GM12878 (cell line): ENCODE data around the gene TNFRSF14. TPM values are rescaled to one million over a fixed set of nuclear protein-coding genes. Genes with fewer than 3 reads are reported as not detected.

ENCODE experiments used
- CBX5 ChIP-seq: sonication (generic); IDR thresholded peaks from 2 replicates; pipeline ENCODE4 v1.6.1; 2016; ENCODE audit warnings: low read depth, moderate library complexity, mild to moderate bottlenecking, inconsistent platforms
- CREB1 ChIP-seq: IDR thresholded peaks from 2 replicates; pipeline ENCODE4 v1.6.1; 2012; ENCODE audit warnings: low read depth, mild to moderate bottlenecking, inconsistent platforms
- EP300 ChIP-seq, 2 experiments: fragments of 150-350 bp in 1 of 2; IDR thresholded peaks; 2 replicates each; pipeline ENCODE4 v1.6.1; 2011 to 2012; ENCODE audit warnings: low read depth in 2 of 2, low read length in 2 of 2, borderline replicate concordance in 1 of 2, improper control_type of control experiment in 1 of 2, inconsistent platforms in 1 of 2; ENCODE audit not compliant: control insufficient read depth in 1 of 2
- LARP7 ChIP-seq: fragments of 450-650 bp; IDR thresholded peaks from 2 replicates; pipeline ENCODE4 v1.6.1; 2017; ENCODE audit warnings: mild to moderate bottlenecking
- MYB ChIP-seq: fragments of 150-350 bp; IDR thresholded peaks from 2 replicates; pipeline ENCODE4 v1.6.1; 2014; ENCODE audit warnings: mild to moderate bottlenecking, low read depth, low read length, borderline replicate concordance
- NFYA ChIP-seq: IDR thresholded peaks from 2 replicates; pipeline ENCODE4 v1.6.1; 2011; ENCODE audit warnings: low read depth, mild to moderate bottlenecking, low read length, improper control_type of control experiment, borderline replicate concordance
- PML ChIP-seq: IDR thresholded peaks from 2 replicates; pipeline ENCODE4 v1.6.1; 2012; ENCODE audit warnings: low read length, inconsistent platforms
- POU2F2 ChIP-seq: IDR thresholded peaks from 3 replicates; pipeline ENCODE4 v1.6.1; 2011; ENCODE audit warnings: low read depth, mild to moderate bottlenecking, low read length, borderline replicate concordance
- RB1 ChIP-seq: fragments of 450-650 bp; formaldehyde crosslinking; IDR thresholded peaks from 2 replicates; pipeline ENCODE4 v1.6.1; 2017; ENCODE audit warnings: mild to moderate bottlenecking, borderline replicate concordance
- SPI1 ChIP-seq: IDR thresholded peaks from 2 replicates; pipeline ENCODE4 v1.6.1; 2011; ENCODE audit warnings: low read depth, mild to moderate bottlenecking, low read length, moderate library complexity, borderline replicate concordance; ENCODE audit not compliant: insufficient read depth
- WRNIP1 ChIP-seq: IDR thresholded peaks from 2 replicates; pipeline ENCODE4 v1.6.1; 2011; ENCODE audit warnings: low read depth, low read length, improper control_type of control experiment, borderline replicate concordance
- ZNF24 ChIP-seq: fragments of 450-650 bp; IDR thresholded peaks from 2 replicates; pipeline ENCODE4 v1.6.1; 2017; ENCODE audit warnings: antibody characterized with exemption, mild to moderate bottlenecking
- polyA plus RNA-seq, 11 experiments: library from polyadenylated mRNA; depleted of rRNA in 4 of 11; unstranded in 6 of 11; stranded (reverse) in 5 of 11; fragments of >200 nt; fragmentation: Nextera tagmentation in 4 of 11; fragmentation: Illumina TruSeq in 1 of 11; extraction: Ambion mirVana in 4 of 11; extraction: Trizol in 1 of 11; gene quantifications; 1 replicate in 1 of 11; 2 replicates in 10 of 11; pipeline versions ENCODE4 v1.2.1 to v1.2.3, GENCODE V29; 2011 to 2016; ENCODE audit warnings: inconsistent platforms in 2 of 11, missing spikeins in 2 of 11, low read depth in 1 of 11
- total RNA-seq, 4 experiments: library from RNA; depleted of rRNA in 3 of 4; stranded (reverse); fragments of >200 nt in 3 of 4; fragmentation: Illumina TruSeq in 1 of 4; extraction: Trizol in 1 of 4; gene quantifications; 2 replicates each; pipeline versions ENCODE4 v1.2.1 to v1.2.3, GENCODE V29; 2013 to 2021
- TF ChIP-seq, protein P1 (sequence below): fragments of 450-650 bp; formaldehyde crosslinking; IDR thresholded peaks from 2 replicates; pipeline ENCODE4 v1.4.0; 2022; ENCODE audit warnings: mild to moderate bottlenecking, moderate library complexity
- TF ChIP-seq, protein P2 (sequence below): fragments of 450-650 bp; IDR thresholded peaks from 2 replicates; pipeline ENCODE4 v1.6.1; 2017; ENCODE audit warnings: mild to moderate bottlenecking, moderate library complexity
- TF ChIP-seq, protein P3 (sequence below): fragments of 450-650 bp; IDR thresholded peaks from 2 replicates; pipeline ENCODE4 v1.6.1; 2018; ENCODE audit warnings: mild to moderate bottlenecking, low read depth, moderate library complexity; ENCODE audit not compliant: partially characterized antibody
- TF ChIP-seq, protein P4 (sequence below): IDR thresholded peaks from 2 replicates; pipeline ENCODE4 v1.6.1; 2012; ENCODE audit warnings: low read depth, low read length, improper control_type of control experiment
- TF ChIP-seq, protein P5 (sequence below): fragments of 450-650 bp; IDR thresholded peaks from 2 replicates; pipeline ENCODE4 v1.6.1; 2017; ENCODE audit warnings: borderline replicate concordance

Gene TNFRSF14
- total and polyA plus RNA-seq, 10 of the 15 experiments (the other 5 are each of a cell fraction or from before 2014, with no cell fraction given), result 0.43 to 114 (median 41.5) TPM

DNA sequence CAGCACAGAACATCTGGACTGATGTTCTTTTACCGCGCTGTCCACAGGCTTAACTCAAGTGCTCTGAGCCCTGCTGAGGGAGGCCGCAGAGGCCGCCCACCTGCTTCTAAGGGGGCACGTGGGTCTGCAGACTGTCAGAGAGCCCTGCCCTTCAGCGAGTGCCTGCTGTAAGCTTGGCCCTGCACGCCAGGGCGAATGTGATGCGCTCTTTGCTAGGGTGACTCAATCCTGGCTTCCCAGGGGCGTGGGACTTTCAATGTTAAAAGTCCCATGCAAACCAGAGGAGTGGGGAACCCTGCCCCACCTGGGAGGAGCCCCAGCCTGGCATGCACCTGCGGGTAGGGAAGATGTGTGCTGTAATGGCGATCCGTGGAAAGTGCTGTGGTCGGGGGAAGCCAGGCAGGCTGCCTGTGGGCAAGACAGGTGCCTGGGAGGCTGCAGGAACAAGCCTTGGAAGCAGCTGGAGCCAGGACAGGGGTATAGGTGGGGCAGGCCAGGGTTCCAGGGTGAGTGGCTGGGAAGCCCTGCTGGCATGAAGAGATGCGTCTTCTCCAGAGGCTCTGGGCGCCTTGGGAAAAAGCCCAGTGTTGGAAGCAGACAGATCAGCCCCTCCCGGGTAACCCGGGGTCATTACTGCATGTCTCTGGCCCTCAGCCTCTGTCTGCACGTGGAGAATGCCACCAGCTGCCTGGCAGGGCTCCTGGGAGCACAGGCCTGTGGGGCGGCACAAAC, 29.2 kb upstream of the TNFRSF14 start (continued):
- TF ChIP-seq, protein P1, sequence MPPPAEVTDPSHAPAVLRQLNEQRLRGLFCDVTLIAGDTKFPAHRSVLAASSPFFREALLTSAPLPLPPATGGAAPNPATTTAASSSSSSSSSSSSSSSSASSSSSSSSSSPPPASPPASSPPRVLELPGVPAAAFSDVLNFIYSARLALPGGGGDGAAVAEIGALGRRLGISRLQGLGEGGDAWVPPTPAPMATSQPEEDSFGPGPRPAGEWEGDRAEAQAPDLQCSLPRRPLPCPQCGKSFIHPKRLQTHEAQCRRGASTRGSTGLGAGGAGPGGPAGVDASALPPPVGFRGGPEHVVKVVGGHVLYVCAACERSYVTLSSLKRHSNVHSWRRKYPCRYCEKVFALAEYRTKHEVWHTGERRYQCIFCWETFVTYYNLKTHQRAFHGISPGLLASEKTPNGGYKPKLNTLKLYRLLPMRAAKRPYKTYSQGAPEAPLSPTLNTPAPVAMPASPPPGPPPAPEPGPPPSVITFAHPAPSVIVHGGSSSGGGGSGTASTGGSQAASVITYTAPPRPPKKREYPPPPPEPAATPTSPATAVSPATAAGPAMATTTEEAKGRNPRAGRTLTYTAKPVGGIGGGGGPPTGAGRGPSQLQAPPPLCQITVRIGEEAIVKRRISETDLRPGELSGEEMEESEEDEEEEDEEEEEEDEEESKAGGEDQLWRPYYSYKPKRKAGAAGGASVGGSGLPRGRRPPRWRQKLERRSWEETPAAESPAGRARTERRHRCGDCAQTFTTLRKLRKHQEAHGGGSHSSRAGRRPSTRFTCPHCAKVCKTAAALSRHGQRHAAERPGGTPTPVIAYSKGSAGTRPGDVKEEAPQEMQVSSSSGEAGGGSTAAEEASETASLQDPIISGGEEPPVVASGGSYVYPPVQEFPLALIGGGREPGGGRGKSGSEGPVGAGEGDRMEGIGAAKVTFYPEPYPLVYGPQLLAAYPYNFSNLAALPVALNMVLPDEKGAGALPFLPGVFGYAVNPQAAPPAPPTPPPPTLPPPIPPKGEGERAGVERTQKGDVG (CRISPR knock-in tag), result no peak
- TF ChIP-seq WRNIP1 (no peak), CBX5 (no peak), PML (no peak), SPI1 (no peak), POU2F2 (no peak), CREB1 (no peak), RB1 (no peak), MYB (no peak), LARP7 (peak; percentile 29; the same call in 1 of the 2 replicates), NFYA (no peak), ZNF24 (no peak), EP300 (IDR thresholded peaks at IDR 0.05; ENCODE audit: borderline replicate concordance in 1 of 2, control insufficient read depth in 1 of 2, low read depth in 2 of 2, low read length in 2 of 2) (no peak)
- TF ChIP-seq, protein P2, sequence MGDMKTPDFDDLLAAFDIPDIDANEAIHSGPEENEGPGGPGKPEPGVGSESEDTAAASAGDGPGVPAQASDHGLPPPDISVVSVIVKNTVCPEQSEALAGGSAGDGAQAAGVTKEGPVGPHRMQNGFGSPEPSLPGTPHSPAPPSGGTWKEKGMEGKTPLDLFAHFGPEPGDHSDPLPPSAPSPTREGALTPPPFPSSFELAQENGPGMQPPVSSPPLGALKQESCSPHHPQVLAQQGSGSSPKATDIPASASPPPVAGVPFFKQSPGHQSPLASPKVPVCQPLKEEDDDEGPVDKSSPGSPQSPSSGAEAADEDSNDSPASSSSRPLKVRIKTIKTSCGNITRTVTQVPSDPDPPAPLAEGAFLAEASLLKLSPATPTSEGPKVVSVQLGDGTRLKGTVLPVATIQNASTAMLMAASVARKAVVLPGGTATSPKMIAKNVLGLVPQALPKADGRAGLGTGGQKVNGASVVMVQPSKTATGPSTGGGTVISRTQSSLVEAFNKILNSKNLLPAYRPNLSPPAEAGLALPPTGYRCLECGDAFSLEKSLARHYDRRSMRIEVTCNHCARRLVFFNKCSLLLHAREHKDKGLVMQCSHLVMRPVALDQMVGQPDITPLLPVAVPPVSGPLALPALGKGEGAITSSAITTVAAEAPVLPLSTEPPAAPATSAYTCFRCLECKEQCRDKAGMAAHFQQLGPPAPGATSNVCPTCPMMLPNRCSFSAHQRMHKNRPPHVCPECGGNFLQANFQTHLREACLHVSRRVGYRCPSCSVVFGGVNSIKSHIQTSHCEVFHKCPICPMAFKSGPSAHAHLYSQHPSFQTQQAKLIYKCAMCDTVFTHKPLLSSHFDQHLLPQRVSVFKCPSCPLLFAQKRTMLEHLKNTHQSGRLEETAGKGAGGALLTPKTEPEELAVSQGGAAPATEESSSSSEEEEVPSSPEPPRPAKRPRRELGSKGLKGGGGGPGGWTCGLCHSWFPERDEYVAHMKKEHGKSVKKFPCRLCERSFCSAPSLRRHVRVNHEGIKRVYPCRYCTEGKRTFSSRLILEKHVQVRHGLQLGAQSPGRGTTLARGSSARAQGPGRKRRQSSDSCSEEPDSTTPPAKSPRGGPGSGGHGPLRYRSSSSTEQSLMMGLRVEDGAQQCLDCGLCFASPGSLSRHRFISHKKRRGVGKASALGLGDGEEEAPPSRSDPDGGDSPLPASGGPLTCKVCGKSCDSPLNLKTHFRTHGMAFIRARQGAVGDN, result no peak
- TF ChIP-seq, protein P3, sequence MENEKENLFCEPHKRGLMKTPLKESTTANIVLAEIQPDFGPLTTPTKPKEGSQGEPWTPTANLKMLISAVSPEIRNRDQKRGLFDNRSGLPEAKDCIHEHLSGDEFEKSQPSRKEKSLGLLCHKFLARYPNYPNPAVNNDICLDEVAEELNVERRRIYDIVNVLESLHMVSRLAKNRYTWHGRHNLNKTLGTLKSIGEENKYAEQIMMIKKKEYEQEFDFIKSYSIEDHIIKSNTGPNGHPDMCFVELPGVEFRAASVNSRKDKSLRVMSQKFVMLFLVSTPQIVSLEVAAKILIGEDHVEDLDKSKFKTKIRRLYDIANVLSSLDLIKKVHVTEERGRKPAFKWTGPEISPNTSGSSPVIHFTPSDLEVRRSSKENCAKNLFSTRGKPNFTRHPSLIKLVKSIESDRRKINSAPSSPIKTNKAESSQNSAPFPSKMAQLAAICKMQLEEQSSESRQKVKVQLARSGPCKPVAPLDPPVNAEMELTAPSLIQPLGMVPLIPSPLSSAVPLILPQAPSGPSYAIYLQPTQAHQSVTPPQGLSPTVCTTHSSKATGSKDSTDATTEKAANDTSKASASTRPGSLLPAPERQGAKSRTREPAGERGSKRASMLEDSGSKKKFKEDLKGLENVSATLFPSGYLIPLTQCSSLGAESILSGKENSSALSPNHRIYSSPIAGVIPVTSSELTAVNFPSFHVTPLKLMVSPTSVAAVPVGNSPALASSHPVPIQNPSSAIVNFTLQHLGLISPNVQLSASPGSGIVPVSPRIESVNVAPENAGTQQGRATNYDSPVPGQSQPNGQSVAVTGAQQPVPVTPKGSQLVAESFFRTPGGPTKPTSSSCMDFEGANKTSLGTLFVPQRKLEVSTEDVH, result no peak
- TF ChIP-seq, protein P4, sequence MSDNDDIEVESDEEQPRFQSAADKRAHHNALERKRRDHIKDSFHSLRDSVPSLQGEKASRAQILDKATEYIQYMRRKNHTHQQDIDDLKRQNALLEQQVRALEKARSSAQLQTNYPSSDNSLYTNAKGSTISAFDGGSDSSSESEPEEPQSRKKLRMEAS, result no peak
- TF ChIP-seq, protein P5, sequence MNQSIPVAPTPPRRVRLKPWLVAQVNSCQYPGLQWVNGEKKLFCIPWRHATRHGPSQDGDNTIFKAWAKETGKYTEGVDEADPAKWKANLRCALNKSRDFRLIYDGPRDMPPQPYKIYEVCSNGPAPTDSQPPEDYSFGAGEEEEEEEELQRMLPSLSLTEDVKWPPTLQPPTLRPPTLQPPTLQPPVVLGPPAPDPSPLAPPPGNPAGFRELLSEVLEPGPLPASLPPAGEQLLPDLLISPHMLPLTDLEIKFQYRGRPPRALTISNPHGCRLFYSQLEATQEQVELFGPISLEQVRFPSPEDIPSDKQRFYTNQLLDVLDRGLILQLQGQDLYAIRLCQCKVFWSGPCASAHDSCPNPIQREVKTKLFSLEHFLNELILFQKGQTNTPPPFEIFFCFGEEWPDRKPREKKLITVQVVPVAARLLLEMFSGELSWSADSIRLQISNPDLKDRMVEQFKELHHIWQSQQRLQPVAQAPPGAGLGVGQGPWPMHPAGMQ, result no peak
